HEK293 (cell line): ENCODE data around the gene LCN2.

Experiments used
- CTCF ChIA-PET: fragments of 350-600 bp; formaldehyde crosslinking; extraction: SDS; loops from one replicate; lab custom pipeline; 2021; ENCODE audit warnings: antibody characterized with exemption; lab: Yijun Ruan, JAX
- POLR2A ChIA-PET: fragments of 300-600 bp; formaldehyde crosslinking; extraction: SDS; loops from one replicate; lab custom pipeline; 2020; ENCODE audit warnings: antibody characterized with exemption, inconsistent platforms; lab: Yijun Ruan, JAX
- H3K27ac ChIP-seq: fragments of 200-500 bp; sonication (Bioruptor generic); 2 replicates; pipeline ENCODE4 v1.5.1; 2014; ENCODE audit warnings: low read depth, low read length, control low read depth, inconsistent platforms; ENCODE audit errors: extremely low read depth
- H3K36me3 ChIP-seq, 2 experiments: fragments of 200-500 bp in 1 of 2; sonication (Bioruptor generic) in 1 of 2; 1 replicate in 1 of 2; 2 replicates in 1 of 2; pipeline ENCODE4 v1.5.1; 2014 to 2017; ENCODE audit warnings: inconsistent platforms in 2 of 2, low read length in 2 of 2; ENCODE audit not compliant: control insufficient read depth in 2 of 2, insufficient read depth in 1 of 2
- H3K4me1 ChIP-seq: fragments of 200-500 bp; sonication (Bioruptor generic); 2 replicates; pipeline ENCODE4 v1.5.1; 2014; ENCODE audit warnings: mild to moderate bottlenecking, low read length, inconsistent platforms; ENCODE audit not compliant: control insufficient read depth, insufficient read depth
- H3K4me3 ChIP-seq: 2 replicates; pipeline ENCODE4 v1.5.1; 2011; ENCODE audit warnings: low read depth, mild to moderate bottlenecking, control low read depth, low read length, moderate library complexity
- H3K9me3 ChIP-seq: fragments of 200-500 bp; sonication (Bioruptor generic); 2 replicates; pipeline ENCODE4 v1.5.1; 2014; ENCODE audit warnings: low read depth, low read length, inconsistent platforms; ENCODE audit not compliant: control insufficient read depth, insufficient read depth
- EGR2 ChIP-seq: fragments of 450-650 bp; formaldehyde crosslinking; IDR thresholded peaks from 2 replicates; pipeline ENCODE4 v1.5.1; 2016; ENCODE audit warnings: low read depth, missing biosample characterization, missing genetic modification characterization
- GLIS1 ChIP-seq: fragments of 450-650 bp; formaldehyde crosslinking; IDR thresholded peaks from 2 replicates; pipeline ENCODE4 v1.5.1; 2016; ENCODE audit warnings: missing biosample characterization, missing genetic modification characterization
- IKZF3 ChIP-seq: fragments of 450-650 bp; IDR thresholded peaks from 2 replicates; pipeline ENCODE4 v1.5.0; 2018; ENCODE audit warnings: missing biosample characterization, mild to moderate bottlenecking, missing genetic modification characterization, moderate library complexity
- KLF9 ChIP-seq: fragments of 450-650 bp; formaldehyde crosslinking; IDR thresholded peaks from 2 replicates; pipeline ENCODE4 v1.5.1; 2016; ENCODE audit warnings: missing biosample characterization, missing genetic modification characterization, low read depth
- REPIN1 ChIP-seq: fragments of 450-650 bp; formaldehyde crosslinking; IDR thresholded peaks from 2 replicates; pipeline ENCODE4 v1.5.1; 2017; ENCODE audit warnings: missing biosample characterization, missing genetic modification characterization, low read depth
- SP7 ChIP-seq: fragments of 450-650 bp; formaldehyde crosslinking; IDR thresholded peaks from 2 replicates; pipeline ENCODE4 v1.5.1; 2016; ENCODE audit warnings: missing biosample characterization, missing genetic modification characterization
- YY2 ChIP-seq: fragments of 450-650 bp; formaldehyde crosslinking; IDR thresholded peaks from 2 replicates; pipeline ENCODE4 v1.5.1; 2016; ENCODE audit warnings: missing biosample characterization, missing genetic modification characterization
- ZBTB7A ChIP-seq: fragments of 450-650 bp; formaldehyde crosslinking; IDR thresholded peaks from 2 replicates; pipeline ENCODE4 v1.5.1; 2016; ENCODE audit warnings: low read depth, missing biosample characterization, missing genetic modification characterization
- ZIC2 ChIP-seq: fragments of 450-650 bp; formaldehyde crosslinking; IDR thresholded peaks from 2 replicates; pipeline ENCODE4 v1.5.1; 2016; ENCODE audit warnings: missing biosample characterization, missing genetic modification characterization
- ZNF157 ChIP-seq: fragments of 450-650 bp; formaldehyde crosslinking; IDR thresholded peaks from 2 replicates; pipeline ENCODE4 v1.5.1; 2016; ENCODE audit warnings: missing biosample characterization, missing genetic modification characterization
- ZNF18 ChIP-seq: fragments of 450-650 bp; formaldehyde crosslinking; IDR thresholded peaks from 2 replicates; pipeline ENCODE4 v1.5.1; 2016; ENCODE audit warnings: missing biosample characterization, missing genetic modification characterization
- ZNF23 ChIP-seq: fragments of 450-650 bp; formaldehyde crosslinking; IDR thresholded peaks from 2 replicates; pipeline ENCODE4 v1.5.1; 2016; ENCODE audit warnings: missing biosample characterization, missing genetic modification characterization, borderline replicate concordance
- ZNF266 ChIP-seq: fragments of 450-650 bp; formaldehyde crosslinking; IDR thresholded peaks from 2 replicates; pipeline ENCODE4 v1.5.1; 2016; ENCODE audit warnings: missing biosample characterization, missing genetic modification characterization, low read depth
- ZNF324 ChIP-seq: fragments of 450-650 bp; formaldehyde crosslinking; IDR thresholded peaks from 2 replicates; pipeline ENCODE4 v1.5.1; 2016; ENCODE audit warnings: missing biosample characterization, missing genetic modification characterization
- ZNF335 ChIP-seq: fragments of 450-650 bp; formaldehyde crosslinking; conservative IDR thresholded peaks from 2 replicates; pipeline ENCODE4 v1.5.1; 2016; ENCODE audit warnings: missing biosample characterization, missing genetic modification characterization
- ZNF416 ChIP-seq: fragments of 450-650 bp; formaldehyde crosslinking; IDR thresholded peaks from 2 replicates; pipeline ENCODE4 v1.5.1; 2016; ENCODE audit warnings: missing biosample characterization, missing genetic modification characterization
- ZNF423 ChIP-seq: fragments of 450-650 bp; formaldehyde crosslinking; IDR thresholded peaks from 2 replicates; pipeline ENCODE4 v1.5.1; 2016; ENCODE audit warnings: missing biosample characterization, missing genetic modification characterization
- ZNF449 ChIP-seq: fragments of 450-650 bp; formaldehyde crosslinking; IDR thresholded peaks from 2 replicates; pipeline ENCODE4 v1.5.1; 2017; ENCODE audit warnings: missing biosample characterization, mild to moderate bottlenecking, missing genetic modification characterization, moderate library complexity
- ZNF544 ChIP-seq: fragments of 450-650 bp; formaldehyde crosslinking; IDR thresholded peaks from 2 replicates; pipeline ENCODE4 v1.5.0; 2017; ENCODE audit warnings: missing biosample characterization, missing genetic modification characterization
- ZNF558 ChIP-seq: fragments of 450-650 bp; formaldehyde crosslinking; IDR thresholded peaks from 2 replicates; pipeline ENCODE4 v1.5.1; 2016; ENCODE audit warnings: missing biosample characterization, missing genetic modification characterization
- ZNF610 ChIP-seq: fragments of 450-650 bp; formaldehyde crosslinking; IDR thresholded peaks from 2 replicates; pipeline ENCODE4 v1.5.1; 2016; ENCODE audit warnings: missing biosample characterization, missing genetic modification characterization, borderline replicate concordance
- ZNF623 ChIP-seq: fragments of 450-650 bp; formaldehyde crosslinking; IDR thresholded peaks from 2 replicates; pipeline ENCODE4 v1.5.1; 2016; ENCODE audit warnings: missing biosample characterization, missing genetic modification characterization
- ZNF76 ChIP-seq: fragments of 450-650 bp; formaldehyde crosslinking; IDR thresholded peaks from 2 replicates; pipeline ENCODE4; 2016; ENCODE audit warnings: low read depth, missing biosample characterization, missing genetic modification characterization, borderline replicate concordance
- ZNF768 ChIP-seq: fragments of 450-650 bp; formaldehyde crosslinking; IDR thresholded peaks from 2 replicates; pipeline ENCODE4 v1.5.1; 2018; ENCODE audit warnings: missing biosample characterization, mild to moderate bottlenecking, missing genetic modification characterization
- ZNF776 ChIP-seq: fragments of 450-650 bp; formaldehyde crosslinking; IDR thresholded peaks from 2 replicates; pipeline ENCODE4 v1.5.0; 2017; ENCODE audit warnings: missing biosample characterization, missing genetic modification characterization, borderline replicate concordance

Gene LCN2

GRCh38 chr9:128182893-128183588 is 33.8 kb downstream of the LCN2 start:
- no peak overlapping the region for H3K4me3 ChIP-seq
- no peaks in the 10 kb centered on the region for H3K9me3 ChIP-seq
- no peak for TF ChIP-seq ZNF776 (tag by site-specific recombination)
- no peak for TF ChIP-seq ZNF768 (tag by site-specific recombination)
- 0 out of 2 replicates have a peak, but pooled peaks have one; percentile 44 for TF ChIP-seq ZIC2
- no peak for TF ChIP-seq KLF9 (tag by site-specific recombination)
- TF ChIP-seq GLIS1 (tag by site-specific recombination) = peak; percentile 59; the same call in 1 of the 2 replicates
- TF ChIP-seq ZNF76 (tag by site-specific recombination) = no peak
- H3K4me1 ChIP-seq = no peaks in the 10 kb centered on the region
- ChIA-PET CTCF (interaction anchor here (0.6 to 1.5 kb wide), 8 partner anchors 8 to 65 kb away, joined by 3 to 9 read pairs (median 5); no protein-coding TSS in a partner anchor), POLR2A (interaction anchor here (0.6 to 0.8 kb wide), 2 partner anchors 9 to 56 kb away, joined by 3 to 4 read pairs; no protein-coding TSS in a partner anchor)
- no peak overlapping the region for H3K27ac ChIP-seq
- peaks cover 10 to 81% of the 10 kb centered on the region in 2 experiments; a peak in 2 of 3 replicates for H3K36me3 ChIP-seq

DNA sequence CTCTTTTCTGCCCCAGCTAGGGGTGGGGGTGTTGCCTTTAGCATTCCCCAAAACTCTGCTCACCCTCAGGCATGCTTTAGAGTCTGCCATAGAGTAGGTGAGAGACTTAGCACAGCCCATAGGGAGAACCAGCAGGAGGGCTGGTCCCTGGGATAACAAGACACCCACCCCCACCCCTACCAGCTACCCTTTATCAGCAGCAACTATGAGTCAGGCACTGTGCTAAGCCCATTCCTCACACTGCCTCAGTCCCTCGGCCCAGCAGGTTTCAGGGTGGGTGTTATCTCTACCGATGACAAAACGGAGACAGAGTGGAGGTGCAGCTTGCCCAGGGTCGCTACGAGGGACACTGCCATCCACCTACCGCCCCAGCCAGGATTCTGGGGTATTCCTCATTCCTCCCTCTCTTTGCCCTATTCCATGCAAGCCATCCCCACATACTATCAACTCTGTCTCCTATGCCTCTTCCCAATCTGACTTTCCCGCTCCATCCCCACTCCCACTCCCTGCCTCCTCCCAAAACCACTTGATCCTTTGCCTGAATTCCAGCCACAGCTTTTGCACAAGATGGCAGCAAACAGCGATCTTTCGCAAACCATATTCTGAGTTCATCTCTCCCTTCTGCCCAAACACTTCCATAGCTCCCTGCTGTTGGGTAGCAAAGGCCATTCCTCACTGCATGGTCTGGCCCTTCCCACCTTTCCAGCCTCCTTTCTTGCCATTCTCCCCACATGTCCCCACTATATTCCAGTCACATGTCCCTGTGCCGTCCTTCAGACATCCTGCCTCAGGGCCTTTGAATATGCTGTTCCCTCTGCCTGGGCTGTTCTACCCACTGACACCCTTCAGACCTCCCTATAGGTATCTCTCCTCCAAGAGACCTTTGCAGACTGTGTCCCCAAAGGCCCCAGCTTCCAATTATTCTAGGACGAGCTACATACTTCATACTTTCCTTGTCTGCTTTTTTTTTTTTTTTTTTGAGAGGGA is 37.0 kb downstream of the LCN2 start:
- CTCF ChIA-PET = interaction anchor here (0.5 to 1.4 kb wide), 5 partner anchors 11 to 94 kb away, joined by 3 to 5 read pairs (median 3); no protein-coding TSS in a partner anchor
- H3K4me1 ChIP-seq = no peaks in the 10 kb centered on the region
- no peaks in the 10 kb centered on the region for H3K9me3 ChIP-seq
- H3K36me3 ChIP-seq = peaks cover 15 to 72% of the 10 kb centered on the region in 2 experiments; a peak in 2 of 3 replicates
- H3K4me3 ChIP-seq = no peak overlapping the region
- H3K27ac ChIP-seq = no peak overlapping the region
- no peak for TF ChIP-seq ZNF266 (tag by site-specific recombination)
- peak; percentile 38; the same call in 1 of the 2 replicates for TF ChIP-seq ZIC2
- no peak for TF ChIP-seq SP7 (tag by site-specific recombination)
- TF ChIP-seq ZNF416 (tag by site-specific recombination) = no peak
- no peak for TF ChIP-seq ZNF558 (tag by site-specific recombination)
- TF ChIP-seq REPIN1 (tag by site-specific recombination) = no peak
- no peak for TF ChIP-seq ZNF157 (tag by site-specific recombination)
- no peak for TF ChIP-seq YY2 (tag by site-specific recombination)
- peak; percentile 53 for TF ChIP-seq EGR2 (tag by site-specific recombination)
- no peak for TF ChIP-seq ZNF23 (tag by site-specific recombination)
- no peak for TF ChIP-seq ZNF449
- TF ChIP-seq IKZF3 (tag by site-specific recombination) = no peak
- TF ChIP-seq ZNF610 (tag by site-specific recombination) = no peak
- no peak for TF ChIP-seq ZNF324 (tag by site-specific recombination)
- no peak for TF ChIP-seq ZNF544 (tag by site-specific recombination)
- TF ChIP-seq ZNF623 (tag by site-specific recombination) = peak; percentile 93
- no peak for TF ChIP-seq ZBTB7A
- TF ChIP-seq ZNF335 (tag by site-specific recombination) = no peak
- TF ChIP-seq ZNF423 (tag by site-specific recombination) = no peak
- TF ChIP-seq ZNF18 (tag by site-specific recombination) = no peak
- POLR2A ChIA-PET = interaction anchor here (0.5 to 2.0 kb wide), 6 partner anchors 11 to 587 kb away, joined by 3 to 6 read pairs (median 4); partner anchors contain the start of gene BBLN
